ENCODE data around the gene DMBX1.

DMBX1 gene

DNA sequence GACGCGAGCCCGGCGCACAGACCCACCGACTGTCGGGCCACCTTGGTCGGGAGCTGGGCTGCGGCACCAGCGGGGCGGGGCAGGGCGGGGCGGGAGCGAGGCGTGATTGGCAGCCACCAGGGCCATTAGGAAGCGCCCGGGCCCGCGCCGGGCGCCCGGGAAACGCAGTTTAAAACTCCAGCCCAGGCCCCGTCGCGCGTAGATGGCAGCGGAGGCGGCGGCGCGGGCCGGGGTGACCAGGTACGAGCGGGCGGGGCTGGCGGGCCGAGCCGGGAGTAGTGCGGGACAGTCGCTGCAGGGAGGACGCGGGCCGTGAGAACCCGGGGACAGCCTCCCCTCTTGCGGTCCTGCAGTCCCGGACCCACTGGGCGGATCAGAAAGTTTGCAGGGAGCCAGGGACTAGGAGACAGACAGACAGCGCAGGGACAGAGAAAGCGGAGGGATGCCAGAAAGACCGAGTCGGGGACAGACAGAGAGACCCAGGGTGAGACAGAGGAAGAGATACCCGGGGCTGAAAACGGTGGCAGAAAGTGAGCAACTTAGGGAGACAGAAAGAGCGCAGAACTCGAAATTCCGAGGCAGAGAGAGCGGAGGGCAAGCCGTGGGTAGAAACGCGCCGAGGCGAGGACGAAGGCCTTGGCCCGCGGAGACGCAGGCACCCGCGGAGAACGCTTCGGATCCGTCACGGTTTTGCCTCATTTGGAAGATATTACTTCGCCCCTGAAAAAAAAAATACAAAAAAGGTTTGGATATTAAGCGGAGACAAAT lies at the start of gene DMBX1:
TSS of gene DMBX1 (plus strand) at position 199 of the 768 bp plus-strand sequence. CDS start 17,175 bp downstream, outside the sequence.
- DNase-seq (ENCODE audit: low read depth, low spot score), result peak; percentile 87

GRCh38 chr1:46440478-46440877 lies 49.2 kb upstream of the DMBX1 start:
- no peak for DNase-seq (ENCODE audit: low read depth, low spot score)

DNA sequence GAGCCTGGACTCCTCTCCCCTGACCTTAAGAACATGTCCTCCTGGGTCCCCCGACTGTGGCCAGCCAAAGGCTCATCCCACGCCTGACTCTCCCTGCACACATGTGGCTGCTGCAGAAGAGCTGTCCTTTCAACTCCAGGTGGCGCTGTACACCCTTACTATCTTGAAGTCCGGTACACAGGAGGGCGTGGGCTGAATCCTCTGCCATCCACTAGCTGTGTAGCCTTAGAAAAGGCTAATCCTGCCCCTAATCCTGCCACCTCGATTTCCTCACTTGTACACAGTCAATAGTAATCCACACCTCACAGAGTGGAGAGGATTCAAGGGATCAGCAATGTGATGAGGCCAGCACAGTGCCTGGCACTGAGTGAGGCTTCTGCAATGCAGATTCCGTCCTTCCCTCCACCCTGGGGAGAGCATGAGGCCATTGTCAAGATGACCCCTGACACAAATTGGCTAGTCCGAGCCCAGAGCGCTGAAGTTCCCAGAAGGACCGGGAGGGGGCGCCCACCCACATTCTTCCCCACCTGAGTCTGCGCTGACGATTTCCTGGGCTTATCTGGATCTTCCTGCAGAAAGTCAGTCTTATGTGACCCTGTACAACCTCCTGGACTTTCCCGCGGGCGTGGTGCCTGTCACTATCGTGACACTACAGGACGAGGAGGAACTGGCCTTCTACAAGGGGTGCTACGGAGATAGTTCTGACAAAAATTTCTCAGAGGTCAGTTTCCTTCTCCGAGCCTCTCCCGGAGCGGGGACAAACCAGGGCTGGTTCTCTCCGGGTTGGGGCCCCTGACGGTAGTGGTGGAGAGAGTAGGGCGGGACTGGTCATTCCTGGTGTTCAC lies 47.1 kb upstream of the DMBX1 start:
- DNase-seq (ENCODE audit: low read depth, low spot score), result peak; percentile 99

DNA sequence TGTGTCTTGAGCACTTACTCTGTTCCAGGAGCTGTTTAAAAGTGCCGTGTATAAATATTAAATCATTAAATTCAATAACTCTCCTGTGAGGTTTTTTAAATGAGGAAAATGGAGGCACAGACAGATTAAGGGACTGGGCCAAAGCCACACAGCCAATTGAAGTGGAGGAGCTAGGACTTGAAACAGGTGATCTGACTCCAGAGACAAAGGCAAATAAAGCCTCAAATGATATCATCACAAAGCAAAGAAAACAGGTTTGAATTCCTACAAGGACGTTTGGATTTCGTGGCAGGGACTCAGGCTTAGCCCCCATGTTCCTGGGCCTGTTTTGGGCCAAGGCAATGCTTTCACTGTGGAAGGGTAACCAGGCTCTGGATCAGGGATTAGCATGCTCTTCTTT lies 45.2 kb upstream of the DMBX1 start:
- no peak for DNase-seq (ENCODE audit: low read depth, low spot score)

DNA sequence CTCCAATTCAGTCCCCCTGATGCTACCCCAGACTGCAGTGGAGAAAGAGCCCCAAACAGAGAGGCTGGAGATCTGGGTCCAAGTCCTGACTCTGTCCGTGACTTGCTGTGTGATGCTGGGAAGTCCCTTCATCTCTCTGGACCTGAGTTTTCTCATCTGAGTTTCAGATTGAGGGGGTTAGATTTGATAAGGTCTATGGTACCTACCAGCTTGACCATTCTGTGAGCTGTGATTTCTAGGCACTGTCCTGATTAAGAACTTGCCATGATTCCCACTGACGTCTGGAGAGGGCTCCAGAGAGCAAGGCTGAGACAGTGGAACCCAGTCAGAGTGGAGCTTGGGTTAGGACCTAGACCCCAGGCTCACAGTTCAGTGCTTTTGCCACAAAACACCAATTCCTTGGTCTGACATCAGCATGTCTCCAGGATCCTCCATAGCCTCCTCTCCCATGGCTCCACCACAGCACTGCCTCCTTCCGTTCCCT lies 43.8 kb upstream of the DMBX1 start:
- DNase-seq (ENCODE audit: low read depth, low spot score), result no peak

GRCh38 chr1:46446646-46447498 lies 42.8 kb upstream of the DMBX1 start:
- peak; percentile 95 for DNase-seq (ENCODE audit: low read depth, low spot score)

DNA sequence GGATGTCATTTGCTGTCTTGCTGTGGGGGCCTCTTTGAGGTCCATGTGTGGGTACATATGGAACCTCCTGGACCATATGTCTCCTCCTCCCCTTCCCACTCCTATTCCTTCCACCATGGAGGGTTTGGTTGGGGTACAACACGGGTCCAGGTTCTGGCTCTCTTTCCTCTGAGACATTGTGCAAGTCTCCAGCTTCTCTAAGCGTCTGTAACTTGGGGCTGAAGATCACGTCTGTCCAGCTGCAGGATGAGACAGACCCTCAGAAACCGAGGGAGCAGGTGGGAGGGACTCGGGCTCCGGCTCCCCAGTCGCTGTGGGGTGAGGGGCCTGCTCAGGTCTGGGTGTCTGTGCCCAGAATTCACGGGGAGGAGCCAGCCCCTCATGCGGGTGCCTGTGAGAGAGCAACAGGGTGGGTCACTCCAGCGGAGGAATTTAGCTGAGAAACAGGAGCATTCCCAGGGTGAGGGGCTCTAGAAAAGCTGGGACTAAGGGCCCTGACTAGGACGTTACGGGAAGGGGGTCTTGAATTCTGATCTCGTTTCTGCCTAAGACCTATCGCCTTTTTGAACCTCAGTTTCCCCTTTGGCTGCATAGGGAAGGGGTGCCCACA lies 42.0 kb upstream of the DMBX1 start:
- DNase-seq (ENCODE audit: low read depth, low spot score), result peak; percentile 56

GRCh38 chr1:46448109-46448911 lies 41.3 kb upstream of the DMBX1 start:
- DNase-seq (ENCODE audit: low read depth, low spot score), result peak; percentile 85

GRCh38 chr1:46449223-46450159 lies 40.1 kb upstream of the DMBX1 start:
- DNase-seq (ENCODE audit: low read depth, low spot score), result no peak

- no peak for DNase-seq (ENCODE audit: low read depth, low spot score)
Measured at GRCh38 chr1:46450160-46450517, 39.5 kb upstream of the DMBX1 start.

DNA sequence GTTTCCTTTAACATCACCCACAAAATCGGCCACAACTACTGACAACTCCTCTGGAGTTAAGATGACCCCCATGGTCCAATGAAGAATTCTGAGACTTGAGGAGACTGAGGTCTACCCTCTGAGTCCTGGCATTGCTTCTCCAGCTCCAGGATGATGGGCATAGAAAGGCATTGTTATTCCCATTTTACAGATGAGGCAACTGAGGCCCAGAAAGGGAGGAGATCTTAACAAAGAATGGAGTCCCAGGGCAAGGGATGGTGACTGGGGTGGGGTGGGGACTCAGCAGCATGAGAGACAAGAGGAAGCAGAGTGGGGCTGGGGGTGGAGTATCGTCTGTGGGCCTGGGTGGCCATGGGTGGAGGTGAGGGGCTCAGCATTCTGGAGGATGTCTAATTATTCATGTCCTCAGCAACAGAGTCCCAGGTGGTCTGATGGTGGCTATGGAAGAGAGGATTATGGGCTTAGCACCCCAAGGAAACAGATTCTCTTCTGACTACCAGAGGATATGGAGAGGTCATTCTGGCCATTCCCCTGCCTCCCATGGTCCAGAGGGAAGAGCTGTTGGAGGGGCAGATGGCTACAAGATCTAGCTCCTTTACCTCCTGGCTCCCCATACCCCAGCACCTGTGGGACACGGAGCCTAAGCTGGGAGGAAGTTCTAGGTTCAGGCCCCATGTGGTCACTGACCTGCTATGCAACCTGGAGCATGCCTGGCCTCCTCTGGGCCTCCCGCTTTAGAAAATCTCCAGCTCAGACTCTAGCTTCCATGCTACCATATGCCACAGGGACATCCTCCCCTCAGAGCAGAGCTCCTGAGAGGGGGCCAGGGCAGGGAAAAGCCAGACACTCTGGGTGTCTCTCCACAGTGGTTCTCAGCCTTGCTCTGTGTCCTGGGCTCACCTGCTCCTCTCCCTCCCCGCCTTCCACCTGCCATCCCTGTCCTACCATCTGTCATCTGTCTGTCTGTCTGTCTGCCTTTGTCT lies 37.4 kb upstream of the DMBX1 start:
- no peak for DNase-seq (ENCODE audit: low read depth, low spot score)

DNA sequence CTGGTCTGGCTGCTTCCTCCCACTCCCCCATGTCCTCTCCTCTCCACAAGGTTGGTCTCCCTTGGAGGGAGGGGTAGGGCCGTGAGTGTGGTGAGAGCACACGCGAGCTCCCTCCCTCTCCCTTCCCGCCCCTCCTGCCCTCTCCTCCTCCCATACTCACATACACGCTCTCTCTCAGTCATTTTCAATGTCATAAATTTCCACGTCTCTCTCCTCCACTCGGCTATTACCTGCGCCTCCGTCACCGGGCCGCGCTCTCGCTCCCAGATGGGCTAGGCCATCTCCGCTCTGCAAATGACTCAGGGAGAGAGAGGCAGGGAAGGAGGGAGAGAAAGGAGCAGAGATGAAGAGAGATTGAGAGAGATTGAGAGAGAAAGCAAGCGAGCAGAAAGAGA lies 36.7 kb upstream of the DMBX1 start:
- no peak for DNase-seq (ENCODE audit: low read depth, low spot score)

- no peak for DNase-seq (ENCODE audit: low read depth, low spot score)
Measured at GRCh38 chr1:46453449-46453848, 36.2 kb upstream of the DMBX1 start.

DNA sequence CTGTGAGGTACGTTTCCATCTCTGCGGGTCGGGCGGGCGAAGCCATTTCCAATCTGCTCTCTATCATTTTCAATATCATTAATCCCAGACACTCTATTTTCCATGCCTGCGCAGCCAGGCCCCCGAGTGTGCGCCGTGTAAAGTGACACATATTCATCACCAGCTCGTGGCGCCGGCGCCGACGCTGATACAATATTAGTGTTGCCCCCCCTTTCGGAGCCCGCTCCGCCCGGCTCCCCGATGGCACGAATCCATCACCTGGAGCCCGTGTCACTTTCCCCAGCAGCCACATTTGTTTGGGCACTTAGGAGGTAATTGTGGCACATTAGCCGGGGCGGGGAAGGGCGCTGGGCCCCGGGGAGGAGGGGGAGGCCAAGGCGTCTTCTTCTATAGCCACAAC lies 33.7 kb upstream of the DMBX1 start:
- DNase-seq (ENCODE audit: low read depth, low spot score), result no peak

- DNase-seq (ENCODE audit: low read depth, low spot score), result no peak
Measured at GRCh38 chr1:46456411-46456963, 33.1 kb upstream of the DMBX1 start.

DNA sequence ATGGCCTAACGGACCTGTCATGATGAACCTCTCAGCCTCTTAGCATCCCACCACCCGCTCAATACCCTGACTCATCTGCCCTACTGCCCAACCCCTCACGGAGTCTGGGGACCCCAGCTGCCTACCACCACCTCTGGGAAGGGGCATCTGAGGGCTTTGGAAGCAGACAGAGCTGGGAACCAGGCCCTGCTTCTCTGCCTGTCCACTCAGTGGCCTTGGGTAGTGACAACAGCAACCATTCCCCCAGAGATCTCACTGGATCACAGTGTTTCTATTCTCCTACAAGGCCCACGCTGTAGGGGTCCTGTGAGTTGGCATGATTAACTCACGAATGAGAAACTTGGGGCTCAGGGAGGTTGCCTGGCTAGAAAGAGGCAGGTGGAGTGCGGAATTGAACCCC lies 32.5 kb upstream of the DMBX1 start:
- no peak for DNase-seq (ENCODE audit: low read depth, low spot score)

GRCh38 chr1:46458190-46458589 lies 31.4 kb upstream of the DMBX1 start:
- DNase-seq (ENCODE audit: low read depth, low spot score), result no peak

- no peak for DNase-seq (ENCODE audit: low read depth, low spot score)
Measured at GRCh38 chr1:46458846-46459245, 30.8 kb upstream of the DMBX1 start.
